ENCODE data around the gene OSBPL2.

GRCh38 chr20:62219992-62220665 lies 18.2 kb upstream of the OSBPL2 start, which contains the start of gene HRH3:
- TF ChIP-seq POLR2A (IDR thresholded peaks at IDR 0.05; ENCODE audit: low read depth, low read length) = no peak
- TF ChIP-seq POLR2AphosphoS5 (IDR thresholded peaks at IDR 0.05; ENCODE audit: low read depth, low read length) = no peak
